Measurements from ENCODE around the gene SULT1C4.

- no peak for TF ChIP-seq POLR2AphosphoS5 (IDR thresholded peaks at IDR 0.05; ENCODE audit: low read depth, low read length)
- TF ChIP-seq CTCF (IDR thresholded peaks at IDR 0.05) = no peak
Measured at GRCh38 chr2:108392029-108392428, 14.3 kb downstream of the SULT1C4 start.

Data from Panc1 (cell line).